GM10248 (cell line): Measurements from ENCODE around the gene ZNF79.

Experiments
- CTCF ChIA-PET: fragments of 300-600 bp; sonication (Branson Sonifier 250); formaldehyde crosslinking; extraction: SDS; loops from one replicate; lab custom pipeline; 2021; ENCODE audit warnings: antibody characterized with exemption; lab: Yijun Ruan, JAX
- POLR2A ChIA-PET: fragments of 350-650 bp; sonication (Branson Sonifier 250); formaldehyde crosslinking; extraction: SDS; loops from one replicate; lab custom pipeline; 2020; ENCODE audit warnings: antibody characterized with exemption; lab: Yijun Ruan, JAX
- DNase-seq: peaks from one replicate; pipeline ENCODE4 v3.0.0; 2012; ENCODE audit errors: extremely low spot score
- TF ChIP-seq, protein P1 (sequence below): IDR thresholded peaks from 2 replicates; pipeline ENCODE4 v1.5.1; 2012; ENCODE audit warnings: mild to moderate bottlenecking, low read depth; ENCODE audit errors: extremely low read depth, missing control alignments, control extremely low read depth

ZNF79 gene

GRCh38 chr9:127444921-127445850 lies 21.0 kb downstream of the ZNF79 start:
- no peak for DNase-seq
- ChIA-PET POLR2A (interaction anchor here (1.0 kb wide), 2 partner anchors 10 to 49 kb away, joined by 3 to 4 read pairs; no protein-coding TSS in a partner anchor), CTCF (interaction anchor here (1.5 kb wide), 1 partner anchor 12 kb away, joined by 3 read pairs; no protein-coding TSS in a partner anchor)
- TF ChIP-seq, protein P1, sequence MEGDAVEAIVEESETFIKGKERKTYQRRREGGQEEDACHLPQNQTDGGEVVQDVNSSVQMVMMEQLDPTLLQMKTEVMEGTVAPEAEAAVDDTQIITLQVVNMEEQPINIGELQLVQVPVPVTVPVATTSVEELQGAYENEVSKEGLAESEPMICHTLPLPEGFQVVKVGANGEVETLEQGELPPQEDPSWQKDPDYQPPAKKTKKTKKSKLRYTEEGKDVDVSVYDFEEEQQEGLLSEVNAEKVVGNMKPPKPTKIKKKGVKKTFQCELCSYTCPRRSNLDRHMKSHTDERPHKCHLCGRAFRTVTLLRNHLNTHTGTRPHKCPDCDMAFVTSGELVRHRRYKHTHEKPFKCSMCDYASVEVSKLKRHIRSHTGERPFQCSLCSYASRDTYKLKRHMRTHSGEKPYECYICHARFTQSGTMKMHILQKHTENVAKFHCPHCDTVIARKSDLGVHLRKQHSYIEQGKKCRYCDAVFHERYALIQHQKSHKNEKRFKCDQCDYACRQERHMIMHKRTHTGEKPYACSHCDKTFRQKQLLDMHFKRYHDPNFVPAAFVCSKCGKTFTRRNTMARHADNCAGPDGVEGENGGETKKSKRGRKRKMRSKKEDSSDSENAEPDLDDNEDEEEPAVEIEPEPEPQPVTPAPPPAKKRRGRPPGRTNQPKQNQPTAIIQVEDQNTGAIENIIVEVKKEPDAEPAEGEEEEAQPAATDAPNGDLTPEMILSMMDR: no peak

- ChIA-PET POLR2A (interaction anchor here (1.0 kb wide), 2 partner anchors 10 to 50 kb away, joined by 3 to 4 read pairs; no protein-coding TSS in a partner anchor), CTCF (no interaction called here)
- TF ChIP-seq, protein P1: no peak
- no peak for DNase-seq
Observed at GRCh38 chr9:127445851-127446712, 21.9 kb downstream of the ZNF79 start.

DNA sequence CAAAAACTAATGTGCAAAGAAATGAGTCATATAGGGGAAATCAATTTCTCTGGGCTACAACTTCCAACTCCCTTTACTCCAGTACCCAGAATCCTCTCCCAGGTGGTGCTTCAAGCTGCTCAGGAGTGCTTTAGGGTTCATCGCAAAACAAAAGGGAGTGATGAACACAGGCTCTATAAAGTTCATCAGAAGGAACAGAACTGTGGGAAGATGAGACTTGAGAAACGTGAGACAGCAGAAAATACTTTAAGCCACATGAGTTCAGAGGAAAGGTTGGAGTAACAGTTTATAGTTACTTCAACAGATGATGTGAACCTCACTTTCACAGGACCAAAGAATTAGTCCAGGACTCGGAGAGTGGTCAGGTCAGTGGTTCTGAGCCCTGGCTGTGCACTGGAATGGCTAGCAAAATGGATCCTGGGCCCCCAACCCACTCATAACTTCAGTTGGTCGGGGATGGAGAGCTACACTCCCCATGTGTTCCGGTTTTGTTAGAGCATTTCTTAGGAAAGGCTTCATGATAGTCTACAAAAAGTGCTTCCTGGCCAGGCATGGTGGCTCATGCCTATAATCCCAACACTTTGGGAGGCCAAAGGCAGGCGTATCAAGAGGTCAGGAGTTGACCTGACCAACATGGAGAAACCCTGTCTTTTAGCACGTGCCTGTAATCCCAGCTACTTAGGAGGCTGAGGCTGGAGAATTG lies 22.7 kb downstream of the ZNF79 start:
- no peak for DNase-seq
- POLR2A ChIA-PET: no interaction called here
- TF ChIP-seq, protein P1: no peak
- CTCF ChIA-PET: no interaction called here

DNA sequence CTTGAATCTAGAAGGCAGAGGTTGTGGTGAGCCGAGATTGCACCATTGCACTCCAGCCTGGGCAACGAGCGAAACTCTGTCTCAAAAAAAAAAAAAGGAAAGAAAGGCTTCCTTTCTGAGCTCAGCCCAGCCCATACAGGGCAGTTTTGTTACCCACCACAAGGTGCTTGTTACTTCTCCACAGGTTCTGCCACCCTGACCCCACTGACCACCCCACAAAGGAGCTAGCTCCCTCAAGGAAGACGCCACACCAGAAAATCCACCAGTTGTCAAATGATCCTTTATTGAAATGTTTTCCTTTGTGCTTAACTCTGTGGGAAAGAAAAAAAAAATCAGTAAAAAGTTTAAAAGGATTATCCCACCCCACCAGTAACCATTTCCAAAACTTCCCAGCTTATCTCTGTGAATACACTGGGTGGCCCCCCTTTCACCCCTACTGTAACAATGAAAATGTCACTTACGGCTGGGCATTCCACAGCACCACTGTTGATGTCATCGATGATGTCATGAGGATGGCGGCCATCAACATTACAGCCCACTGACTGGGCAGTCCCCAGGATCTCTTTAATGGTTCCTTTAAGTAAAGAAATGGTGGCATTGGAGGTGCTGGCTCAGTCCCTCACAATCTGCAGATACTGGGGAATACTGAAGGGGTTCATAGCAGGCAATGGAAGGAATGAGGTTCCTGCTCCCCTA lies 23.4 kb downstream of the ZNF79 start:
- ChIA-PET CTCF (interaction anchor here (0.9 kb wide), 1 partner anchor 12 kb away, joined by 3 read pairs; no protein-coding TSS in a partner anchor), POLR2A (no interaction called here)
- TF ChIP-seq, protein P1: no peak
- no peak for DNase-seq

- ChIA-PET POLR2A (no interaction called here), CTCF (interaction anchor here (0.7 to 0.9 kb wide), 2 partner anchors 9 to 13 kb away, joined by 3 read pairs; no protein-coding TSS in a partner anchor)
- DNase-seq: no peak
- TF ChIP-seq, protein P1: no peak
Observed at GRCh38 chr9:127448112-127448805, 24.1 kb downstream of the ZNF79 start.
